KOPT-K1 (cell line): Measurements from ENCODE around the gene SYNJ2.

Experiments used
- H3K27ac ChIP-seq: fragments of 200-600 bp; sonication (generic); 2 replicates; pipeline ENCODE4 v1.5.1; 2016; ENCODE audit warnings: antibody characterized with exemption, mild to moderate bottlenecking, low read depth, low read length; ENCODE audit not compliant: poor library complexity, severe bottlenecking
- H3K36me3 ChIP-seq: fragments of 200-600 bp; sonication (generic); 2 replicates; pipeline ENCODE4 v1.5.1; 2017; ENCODE audit warnings: antibody characterized with exemption, mild to moderate bottlenecking, low read length, moderate library complexity; ENCODE audit not compliant: insufficient read depth
- H3K9me3 ChIP-seq: fragments of 200-600 bp; sonication (generic); 2 replicates; pipeline ENCODE4 v1.5.1; 2017; ENCODE audit warnings: antibody characterized with exemption, low read length, mild to moderate bottlenecking; ENCODE audit not compliant: insufficient read depth, poor library complexity, severe bottlenecking

The SYNJ2 gene

DNA sequence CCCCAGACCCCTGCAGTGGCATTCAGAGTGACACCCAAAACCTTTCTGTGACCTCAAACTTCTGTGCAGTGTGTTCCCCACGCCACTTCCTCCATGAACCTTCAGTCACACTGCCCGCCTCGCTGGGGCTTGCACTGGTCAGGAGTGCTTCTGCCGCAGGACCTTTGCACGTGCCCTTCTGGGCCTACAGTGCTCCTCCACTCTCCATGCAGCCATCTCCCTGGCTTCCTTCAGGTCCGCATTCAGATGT, 27.1 kb downstream of the SYNJ2 start:
- Histone ChIP-seq H3K27ac (peak overlapping the region; percentile 72), H3K9me3 (no peaks in the 10 kb centered on the region), H3K36me3 (no peaks in the 10 kb centered on the region)

DNA sequence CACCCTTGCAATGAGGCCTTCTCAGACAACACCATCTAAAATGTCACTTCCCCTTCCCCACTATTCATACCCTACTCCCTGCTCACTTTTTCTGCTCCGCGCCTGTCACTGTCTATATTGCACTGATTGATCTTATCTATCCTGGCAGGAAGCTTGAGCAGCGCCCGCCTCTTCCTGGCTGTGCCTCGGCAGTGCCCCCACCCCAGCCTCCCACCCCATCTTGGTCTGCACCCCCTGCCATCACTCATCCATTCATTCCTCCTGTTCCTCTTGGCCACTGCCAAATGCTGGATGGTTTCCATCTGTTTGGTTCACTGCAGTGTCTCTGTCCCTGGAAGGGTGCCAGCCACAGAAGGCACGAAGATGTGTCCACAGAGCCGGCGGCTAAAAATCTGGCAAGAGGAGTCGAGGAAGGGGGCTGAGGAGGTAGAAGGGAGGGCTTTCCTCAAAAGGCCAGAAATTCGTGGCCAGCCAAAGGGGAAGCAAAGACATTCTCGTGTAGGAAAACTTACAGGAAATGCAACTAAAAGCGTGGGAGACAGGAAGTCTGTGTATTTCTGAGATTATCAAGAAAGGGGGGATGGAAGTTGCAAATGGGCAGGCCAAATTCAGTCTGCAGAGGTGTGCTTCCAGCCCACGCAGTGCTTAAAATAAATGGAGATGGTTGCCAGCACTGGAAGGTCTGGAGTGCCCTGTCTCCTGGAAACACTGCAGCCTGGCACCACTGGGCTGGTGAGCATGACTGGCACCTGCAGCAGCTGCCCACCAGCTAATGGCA, 27.6 kb downstream of the SYNJ2 start:
- H3K36me3 ChIP-seq: no peaks in the 10 kb centered on the region
- no peaks in the 10 kb centered on the region for H3K9me3 ChIP-seq
- H3K27ac ChIP-seq: peak overlapping the region; percentile 72

DNA sequence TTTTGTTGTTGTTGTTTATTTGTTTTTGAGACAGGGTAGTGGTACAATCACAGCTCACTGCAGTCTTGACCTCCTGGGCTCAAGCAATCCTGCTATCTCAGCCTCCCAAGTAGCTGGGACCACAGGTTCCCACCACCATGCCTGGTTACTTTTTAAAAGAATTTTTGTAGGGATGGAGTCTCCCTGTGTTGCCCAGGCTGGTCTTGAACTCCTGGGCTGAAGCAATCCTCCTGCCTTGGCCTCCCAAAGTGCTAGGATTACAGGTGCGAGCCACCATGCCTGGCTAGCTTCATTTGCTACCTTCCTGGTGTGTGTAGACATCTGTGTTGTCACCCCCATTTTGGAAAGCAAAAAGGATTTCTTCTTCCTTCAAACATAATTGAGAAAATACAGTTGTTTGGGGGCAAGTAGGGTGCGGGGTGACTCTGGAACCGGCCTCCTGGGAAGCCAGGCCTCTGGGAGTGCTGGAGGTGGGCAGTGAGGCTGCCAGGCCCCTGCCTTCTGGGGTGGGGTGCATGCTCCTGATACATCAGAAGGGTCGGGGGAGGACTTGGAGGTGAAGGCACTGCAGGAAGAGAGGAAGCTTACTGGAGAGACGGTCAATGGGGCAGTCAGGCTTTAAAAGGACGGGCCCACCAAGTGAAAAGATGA, 28.4 kb downstream of the SYNJ2 start:
- H3K36me3 ChIP-seq: no peaks in the 10 kb centered on the region
- H3K27ac ChIP-seq: peak overlapping the region; percentile 72
- H3K9me3 ChIP-seq: no peaks in the 10 kb centered on the region

DNA sequence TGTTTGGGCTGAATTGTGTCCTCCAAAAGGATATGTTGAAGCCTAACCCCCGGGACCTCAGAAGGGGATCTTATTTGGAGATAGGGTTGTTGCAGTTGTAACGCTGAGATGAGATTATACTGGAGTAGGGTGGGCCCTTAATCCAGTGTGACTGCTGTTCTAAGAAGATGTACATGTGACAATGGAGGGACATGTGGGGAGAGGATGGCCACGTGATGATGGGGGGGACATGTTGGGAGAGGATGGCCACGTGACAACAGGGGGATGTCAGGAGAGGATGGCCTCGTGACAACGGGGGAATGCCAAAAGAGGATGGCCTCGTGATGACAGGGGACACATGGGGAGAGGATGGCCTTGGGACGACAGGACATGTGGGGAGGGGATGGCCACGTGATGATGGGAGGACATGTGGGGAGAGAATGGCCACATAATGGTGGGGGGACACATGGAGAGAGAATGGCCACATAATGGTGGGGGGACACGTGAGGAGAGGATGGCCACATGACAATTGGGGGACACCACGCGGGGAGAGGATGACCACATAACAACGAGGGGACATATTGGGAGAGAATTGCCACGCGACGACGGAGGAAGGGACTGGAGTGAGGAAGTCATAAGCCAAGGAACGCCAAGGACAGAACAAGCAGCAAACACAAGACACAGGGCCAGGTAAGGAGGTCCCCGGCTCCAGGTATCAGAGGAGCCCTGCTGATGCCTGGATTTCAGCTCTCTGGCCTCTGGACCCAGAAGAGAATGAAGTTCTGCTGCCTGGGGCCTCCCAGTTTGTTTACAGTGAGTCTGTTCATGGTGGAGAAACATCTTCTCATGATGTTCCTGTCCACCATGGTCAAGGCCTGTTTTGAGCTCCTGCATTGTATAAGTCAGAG, 29.2 kb downstream of the SYNJ2 start:
- no peak overlapping the region for H3K27ac ChIP-seq
- no peaks in the 10 kb centered on the region for H3K36me3 ChIP-seq
- H3K9me3 ChIP-seq: no peaks in the 10 kb centered on the region

DNA sequence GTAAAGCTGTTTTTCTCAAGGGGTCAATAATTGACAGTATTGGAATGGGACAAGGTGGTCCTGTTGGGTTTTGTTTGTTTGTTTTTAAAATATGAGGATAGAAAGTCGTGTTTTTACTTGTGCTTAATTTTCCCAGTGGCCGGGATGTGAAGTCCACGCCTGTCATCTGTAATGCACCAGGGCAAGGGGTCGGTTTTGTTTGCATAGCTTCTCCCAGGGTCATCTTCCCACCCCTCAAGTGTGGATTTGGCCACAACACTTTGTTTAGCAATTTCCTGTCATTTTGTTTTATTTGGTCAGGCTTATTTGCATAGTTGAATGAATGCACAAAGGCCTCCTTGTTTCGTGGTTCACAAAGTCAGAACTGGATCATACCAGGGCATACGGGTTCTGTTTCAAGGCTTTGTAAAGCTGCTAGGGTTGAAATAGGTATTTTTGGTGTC, 29.8 kb downstream of the SYNJ2 start:
- Histone ChIP-seq H3K9me3 (no peaks in the 10 kb centered on the region), H3K27ac (peak overlapping the region; percentile 6), H3K36me3 (no peaks in the 10 kb centered on the region)

DNA sequence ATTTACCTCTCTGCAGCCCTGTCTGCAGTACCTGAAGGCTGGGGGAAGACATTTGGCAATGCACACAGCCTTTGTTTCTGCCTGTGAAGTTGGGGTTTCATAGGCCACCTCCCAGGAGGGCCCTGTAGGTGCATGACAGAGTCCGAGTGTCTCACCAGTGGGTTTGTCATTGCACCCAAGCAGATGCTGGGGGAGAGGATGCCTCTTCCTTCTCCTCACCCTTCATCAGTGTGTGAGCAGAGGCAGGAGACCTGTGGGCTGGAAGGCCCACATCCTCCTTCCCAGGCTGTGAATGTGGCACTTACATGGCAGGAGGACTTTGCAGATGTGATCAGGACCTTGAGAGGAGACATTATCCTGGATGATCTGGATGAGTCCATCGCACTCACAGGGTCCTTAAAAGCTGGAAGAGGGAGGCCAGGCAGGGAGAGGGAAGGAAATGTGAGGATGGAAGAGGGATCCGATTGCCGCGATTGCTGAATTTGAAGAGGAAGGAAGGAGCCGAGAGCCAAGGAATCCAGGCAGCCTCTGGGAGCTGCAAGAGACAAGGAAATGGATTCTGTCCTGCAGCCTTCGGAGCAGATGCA, 30.4 kb downstream of the SYNJ2 start:
- H3K27ac ChIP-seq: peak overlapping the region; percentile 6

DNA sequence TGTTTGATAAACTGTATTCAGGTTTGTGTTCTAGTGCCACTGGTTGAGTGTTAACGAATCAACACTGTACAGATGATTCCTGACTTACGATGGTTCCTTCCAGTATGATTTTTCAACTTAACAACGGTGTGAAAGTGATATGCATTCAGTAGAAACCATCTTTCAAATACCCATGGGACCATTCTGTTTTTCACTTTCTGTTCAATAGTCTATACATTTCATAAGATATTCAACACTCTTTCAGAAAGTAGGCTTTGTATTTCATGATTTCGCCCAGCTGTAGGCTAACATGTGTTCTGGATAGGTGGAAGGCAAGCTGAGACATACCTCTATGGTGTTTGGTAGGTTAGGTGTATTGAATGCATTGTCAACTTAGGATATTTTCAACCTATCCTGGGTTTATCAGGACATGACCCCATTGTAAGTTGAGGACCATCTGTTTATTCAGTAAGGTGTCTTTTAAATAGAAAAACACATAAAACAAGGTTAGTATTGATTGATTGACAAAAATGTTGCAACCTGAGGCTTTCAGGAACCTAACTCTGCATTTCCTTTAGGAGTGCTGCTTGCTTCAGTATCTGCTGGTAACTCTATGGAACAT, 32.3 kb downstream of the SYNJ2 start:
- H3K27ac ChIP-seq: peak overlapping the region; percentile 29
- peaks cover 14% of the 10 kb centered on the region; the same call in 1 of the 2 replicates for H3K36me3 ChIP-seq
- H3K9me3 ChIP-seq: no peaks in the 10 kb centered on the region

More for the DNA sequence above, 30.4 kb downstream of the SYNJ2 start:
- Histone ChIP-seq H3K36me3 (no peaks in the 10 kb centered on the region), H3K9me3 (no peaks in the 10 kb centered on the region)

DNA sequence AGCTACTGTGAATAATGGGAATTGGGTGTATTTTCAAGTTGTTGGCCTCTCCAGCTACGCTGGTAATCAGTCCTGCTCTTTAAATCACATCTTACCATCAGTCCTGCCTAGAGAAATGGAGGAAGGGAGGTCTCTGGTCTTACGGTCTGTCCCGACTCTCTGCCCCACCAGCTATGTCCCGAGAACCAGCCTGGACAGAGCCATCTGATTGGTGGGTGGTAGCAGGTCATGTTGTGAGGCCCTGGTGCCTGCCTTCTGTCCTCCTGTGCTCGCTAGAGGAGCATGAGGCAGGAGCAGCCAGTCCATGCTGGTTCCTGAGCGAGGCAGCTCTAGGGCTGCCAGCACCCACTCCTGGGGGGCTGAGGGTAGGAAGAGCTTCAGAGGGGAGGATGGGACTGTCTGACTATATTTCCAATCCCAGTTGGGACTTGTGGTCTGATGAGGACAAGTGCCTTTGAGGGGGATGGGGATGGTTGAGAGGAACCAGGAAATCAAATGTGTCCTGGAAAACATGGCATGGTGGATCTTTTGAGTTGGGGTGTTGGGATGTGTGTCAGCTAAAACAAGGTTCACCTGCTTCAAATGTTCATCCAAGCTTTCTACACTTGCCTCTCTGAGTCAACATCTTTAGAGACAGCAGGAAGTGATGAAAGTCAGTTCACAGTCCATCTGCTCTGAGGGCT, 33.0 kb downstream of the SYNJ2 start:
- peaks cover 21% of the 10 kb centered on the region for H3K36me3 ChIP-seq
- peak overlapping the region; percentile 29 for H3K27ac ChIP-seq
- H3K9me3 ChIP-seq: no peaks in the 10 kb centered on the region

DNA sequence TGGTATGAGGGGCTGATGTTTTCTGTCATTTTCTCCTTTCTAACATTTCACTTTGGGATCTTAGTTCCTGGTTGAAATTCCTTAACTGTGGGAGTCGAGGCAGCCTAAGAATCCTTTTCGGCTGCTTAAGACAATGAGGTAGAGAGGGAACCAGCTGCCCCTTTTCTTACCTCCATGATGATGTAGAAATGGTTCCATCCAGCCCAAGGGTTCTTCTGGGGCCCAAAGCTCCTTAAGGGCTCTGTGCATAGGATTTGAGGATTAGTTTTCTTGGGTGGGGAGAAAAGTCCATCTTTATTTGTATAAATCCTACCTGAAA, 33.5 kb downstream of the SYNJ2 start:
- Histone ChIP-seq H3K36me3 (peaks cover 26% of the 10 kb centered on the region), H3K27ac (peak overlapping the region; percentile 29), H3K9me3 (no peaks in the 10 kb centered on the region)

DNA sequence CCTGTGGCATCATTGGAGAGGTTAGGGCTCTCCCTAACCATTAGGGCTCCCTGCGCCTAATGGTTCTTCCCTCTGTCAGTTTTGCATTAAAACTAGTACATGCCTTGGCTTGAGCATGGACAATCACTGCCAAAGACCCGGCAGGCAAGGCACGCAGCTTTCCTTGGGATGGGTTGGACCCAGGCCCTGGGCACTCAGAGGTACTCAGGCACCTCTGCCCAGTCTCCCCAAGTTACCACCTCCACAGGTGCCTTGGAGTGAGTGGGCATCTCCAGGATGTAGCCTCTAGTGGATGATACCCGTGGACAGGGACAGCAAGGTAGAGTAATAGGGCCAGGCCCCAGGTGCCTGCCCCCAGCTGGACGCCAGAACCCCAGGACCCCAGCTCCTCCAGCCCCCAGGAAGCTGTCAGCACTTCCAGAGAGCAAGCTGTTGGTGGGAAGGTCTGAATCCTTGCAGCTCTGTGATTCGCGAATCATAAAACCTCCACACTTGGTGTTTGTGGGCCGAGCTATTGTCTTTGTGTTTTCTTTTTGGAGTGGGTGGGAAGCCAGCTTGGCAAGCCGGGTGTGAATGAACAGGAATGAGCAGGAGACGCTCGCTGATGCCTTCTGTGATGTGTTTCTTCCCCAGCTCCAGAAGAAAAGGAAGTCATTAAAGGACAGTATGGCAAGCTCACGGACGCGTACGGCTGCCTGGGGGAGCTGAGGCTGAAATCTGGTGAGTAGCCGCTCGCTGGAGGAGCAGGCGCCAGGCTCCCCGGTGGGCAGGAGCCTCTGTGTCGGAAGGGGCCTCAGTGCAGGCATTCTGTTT, 35.1 kb downstream of the SYNJ2 start:
- Histone ChIP-seq H3K36me3 (peaks cover 42% of the 10 kb centered on the region), H3K9me3 (no peaks in the 10 kb centered on the region), H3K27ac (no peak overlapping the region)

DNA sequence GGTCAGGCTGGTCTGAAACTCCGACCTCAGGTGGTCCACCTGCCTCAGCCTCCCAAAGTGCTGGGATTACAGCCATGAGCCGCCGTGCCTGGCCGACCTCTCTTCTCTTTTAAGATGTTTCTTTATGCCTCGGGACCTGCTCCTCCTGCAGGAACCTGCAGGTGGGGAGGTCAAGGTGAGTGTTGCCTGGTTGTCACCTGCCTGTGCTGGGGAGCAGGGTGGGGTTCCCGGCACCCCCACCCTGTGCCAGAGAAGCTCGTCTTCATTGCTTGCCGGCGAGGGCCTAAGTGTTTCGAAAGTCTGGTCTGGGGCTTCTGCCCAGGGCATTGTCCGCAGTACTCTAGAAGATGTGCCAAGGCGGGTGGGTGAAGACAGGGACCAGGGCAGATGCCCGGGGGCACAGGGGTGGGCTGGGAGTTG, 36.0 kb downstream of the SYNJ2 start:
- Histone ChIP-seq H3K27ac (no peak overlapping the region), H3K36me3 (peaks cover 49% of the 10 kb centered on the region), H3K9me3 (no peaks in the 10 kb centered on the region)

DNA sequence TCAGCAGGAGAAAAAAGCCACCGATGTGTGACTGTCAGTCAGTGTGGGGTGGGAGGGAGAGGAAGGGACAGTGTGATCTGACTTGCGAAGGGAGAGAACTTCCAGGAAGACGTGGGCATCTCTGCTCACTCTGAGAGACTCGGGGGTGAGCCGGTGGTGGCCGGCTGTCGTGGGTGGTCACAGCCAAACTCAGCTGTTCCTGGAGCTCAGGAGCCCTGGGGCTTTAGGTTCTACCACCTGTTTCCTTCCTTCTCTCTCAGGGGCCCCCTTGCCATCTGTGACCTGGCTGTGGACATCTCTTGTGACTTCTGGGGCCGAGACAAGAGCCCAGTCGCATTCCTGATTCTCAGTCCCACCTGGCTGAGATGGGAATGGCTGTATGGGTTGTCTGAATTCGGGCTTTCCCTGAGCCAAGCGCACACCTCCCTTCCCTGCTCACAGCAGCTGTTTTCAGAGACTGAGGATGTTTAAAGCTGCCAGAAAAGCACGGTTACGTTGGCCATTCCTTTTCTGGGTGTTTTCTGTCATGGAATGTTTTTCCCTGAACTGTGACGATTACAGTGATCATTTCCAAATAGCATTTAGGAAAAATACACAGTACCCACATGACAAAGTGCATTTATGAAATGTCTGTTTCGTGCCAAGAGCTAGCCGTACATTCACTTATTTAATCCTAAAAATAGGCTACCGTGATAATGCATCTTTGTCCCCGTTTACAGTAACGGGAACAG, 36.5 kb downstream of the SYNJ2 start:
- Histone ChIP-seq H3K36me3 (peaks cover 50% of the 10 kb centered on the region), H3K27ac (no peak overlapping the region), H3K9me3 (no peaks in the 10 kb centered on the region)

DNA sequence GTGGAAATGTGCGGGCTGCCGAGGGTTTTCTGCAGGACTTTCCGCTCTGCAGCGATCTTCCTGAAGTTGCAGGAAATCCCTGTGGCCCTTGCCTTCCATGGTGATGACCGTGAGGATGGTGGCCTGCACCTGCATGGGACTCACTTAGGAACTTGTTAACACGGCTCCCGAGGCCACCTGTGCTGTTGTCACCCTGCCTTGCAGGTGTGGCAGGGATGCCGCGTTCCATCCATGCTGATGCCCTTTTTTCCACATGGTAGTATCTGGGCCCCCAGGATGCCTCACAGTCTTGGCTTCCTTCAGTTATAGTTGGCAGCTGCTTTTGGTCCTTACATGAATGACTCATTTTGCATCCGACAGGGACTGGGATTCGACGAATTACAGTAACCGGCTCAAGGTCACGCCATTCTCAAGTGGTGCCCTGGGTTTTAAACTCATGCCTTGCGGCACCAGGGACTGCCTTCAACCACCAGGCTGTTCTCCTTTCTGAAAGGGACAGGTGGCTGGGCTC, 37.2 kb downstream of the SYNJ2 start:
- no peak overlapping the region for H3K27ac ChIP-seq

More for the DNA sequence above, 37.2 kb downstream of the SYNJ2 start:
- Histone ChIP-seq H3K36me3 (peaks cover 50% of the 10 kb centered on the region), H3K9me3 (no peaks in the 10 kb centered on the region)
